ENCODE data around the gene HADHB.

DNA sequence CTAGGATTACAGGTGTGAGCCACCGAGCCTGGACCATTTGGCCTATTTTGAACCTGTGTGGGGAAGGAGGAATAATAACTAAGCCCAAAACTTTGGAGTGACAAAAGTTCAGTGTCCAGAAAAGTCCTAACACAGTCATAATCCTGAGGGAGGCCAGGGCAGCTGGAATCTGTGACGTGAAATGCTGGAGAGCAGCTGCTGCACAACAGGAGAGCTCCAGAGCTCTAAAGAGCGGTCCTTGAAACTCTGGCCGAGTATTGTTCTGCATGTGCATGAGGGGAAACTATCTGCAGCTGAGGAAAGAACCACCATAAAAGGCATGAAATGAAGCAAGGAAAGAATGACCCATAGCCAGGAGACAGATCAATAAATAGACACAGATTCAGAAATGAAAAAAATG, 28.2 kb upstream of the HADHB start:
- TF ChIP-seq EGR1 (IDR thresholded peaks at IDR 0.05) (no peak), TEAD4 (IDR thresholded peaks at IDR 0.05) (no peak), CEBPB (IDR thresholded peaks at IDR 0.05) (no peak), REST (IDR thresholded peaks at IDR 0.05; ENCODE audit: low read depth) (no peak), EP300 (IDR thresholded peaks at IDR 0.05; ENCODE audit: borderline replicate concordance) (no peak), RAD21 (IDR thresholded peaks at IDR 0.05; ENCODE audit: low read depth) (no peak), MAX (IDR thresholded peaks at IDR 0.05) (no peak), YY1 (IDR thresholded peaks at IDR 0.05; ENCODE audit: low read depth) (no peak)
